Activated CD4-positive, CD25-positive, alpha-beta regulatory T cell treated with anti-CD3 and anti-CD28 coated beads, Interleukin-2, amount 50 U/mL, for 16 hours (primary cell): Measurements from ENCODE around the gene JAK1.
"Not testable (repeated sequence)": the region's sequence is repeated elsewhere in the genome, so short reads cannot be mapped to it uniquely, and the experiment has no call there.

Experiments used
- DNase-seq: peaks from one replicate; pipeline ENCODE4 v3.0.0-alpha.2; 2020; ENCODE audit warnings: low read depth, low spot score

The JAK1 gene

GRCh38 chr1:64922336-64922735 is 44.0 kb downstream of the JAK1 start:
- no peak for DNase-seq

- DNase-seq = no peak
Observed at GRCh38 chr1:64921771-64922170, 44.6 kb downstream of the JAK1 start.

- no peak for DNase-seq
Observed at GRCh38 chr1:64920941-64921589, 45.3 kb downstream of the JAK1 start.

- not testable (repeated sequence) for DNase-seq
Observed at GRCh38 chr1:64919120-64919519, 47.2 kb downstream of the JAK1 start.

GRCh38 chr1:64917907-64918306 is 48.4 kb downstream of the JAK1 start:
- no peak for DNase-seq

GRCh38 chr1:64917328-64917861 is 49.0 kb downstream of the JAK1 start:
- DNase-seq = no peak

GRCh38 chr1:64915381-64916274 is 50.7 kb downstream of the JAK1 start:
- DNase-seq = no peak

- DNase-seq = no peak
Observed at GRCh38 chr1:64913361-64914015, 52.9 kb downstream of the JAK1 start.

- no peak for DNase-seq
Observed at GRCh38 chr1:64912191-64912590, 54.2 kb downstream of the JAK1 start.

GRCh38 chr1:64911326-64911725 is 55.0 kb downstream of the JAK1 start:
- no peak for DNase-seq

- DNase-seq = no peak
Observed at GRCh38 chr1:64909031-64909430, 57.3 kb downstream of the JAK1 start.

GRCh38 chr1:64908575-64908974 is 57.8 kb downstream of the JAK1 start:
- no peak for DNase-seq

- no peak for DNase-seq
Observed at GRCh38 chr1:64906447-64906846, 59.9 kb downstream of the JAK1 start.

GRCh38 chr1:64903593-64903992 is 62.8 kb downstream of the JAK1 start:
- DNase-seq = no peak

- no peak for DNase-seq
Observed at GRCh38 chr1:64901663-64902062, 64.7 kb downstream of the JAK1 start.

- no peak for DNase-seq
Observed at GRCh38 chr1:64900916-64901315, 65.4 kb downstream of the JAK1 start.

GRCh38 chr1:64898107-64898861 is 68.1 kb downstream of the JAK1 start:
- DNase-seq = no peak

- DNase-seq = no peak
Observed at GRCh38 chr1:64896551-64896950, 69.8 kb downstream of the JAK1 start.

- no peak for DNase-seq
Observed at GRCh38 chr1:64895500-64895899, 70.8 kb downstream of the JAK1 start.

GRCh38 chr1:64894438-64895196 is 71.7 kb downstream of the JAK1 start:
- no peak for DNase-seq

- DNase-seq = no peak
Observed at GRCh38 chr1:64893921-64894320, 72.4 kb downstream of the JAK1 start.
